ENCODE results near the gene CACNA2D3.

The CACNA2D3 gene

GRCh38 chr3:54856271-54856670 lies 733.9 kb downstream of the CACNA2D3 start:
- no peak overlapping the region for H3K18ac ChIP-seq (ENCODE audit: low read length)
- no peak for DNase-seq (ENCODE audit: low spot score)
- H3K36me3 ChIP-seq (replicated peaks in 1 of 2; ENCODE audit: control insufficient read depth in 2 of 2, insufficient read depth in 2 of 2, low read length in 2 of 2): no peaks in the 10 kb centered on the region
- no peak overlapping the region for H3K27ac ChIP-seq (replicated peaks; ENCODE audit: low read length)
- H4K8ac ChIP-seq (ENCODE audit: low read depth, low read length): no peak overlapping the region
- no peak overlapping the region for H2BK5ac ChIP-seq (ENCODE audit: low read length)
- H2BK12ac ChIP-seq (ENCODE audit: low read length): no peak overlapping the region
- H2BK15ac ChIP-seq (ENCODE audit: low read length): no peak overlapping the region
- H3K9ac ChIP-seq (ENCODE audit: low read depth, low read length, poor library complexity): no peak overlapping the region
- H3K14ac ChIP-seq (ENCODE audit: low read length): no peak overlapping the region
- WGBS, 2 donors (ENCODE audit: extremely low coverage in 2 of 2, insufficient read length in 2 of 2, insufficient replicate concordance in 1 of 2): no CpG with 5 or more reads among the region's 1 CpG
- H3K4me2 ChIP-seq (ENCODE audit: insufficient read depth, low read length, poor library complexity, severe bottlenecking): no peak overlapping the region
- H3K79me1 ChIP-seq (ENCODE audit: low read depth, low read length): no peaks in the 10 kb centered on the region
- H3K4ac ChIP-seq (ENCODE audit: low read length): no peak overlapping the region
- H3K27me3 ChIP-seq (ENCODE audit: control insufficient read depth in 3 of 3, insufficient read depth in 3 of 3, low read depth in 1 of 3, low read length in 3 of 3): no peaks in the 10 kb centered on the region
- H2AK5ac ChIP-seq (ENCODE audit: low read depth, low read length): no peak overlapping the region
- H3K9me3 ChIP-seq (replicated peaks in 1 of 2; ENCODE audit: control insufficient read depth in 2 of 2, insufficient read depth in 1 of 2, low read depth in 1 of 2, low read length in 2 of 2): no peaks in the 10 kb centered on the region
- H3K4me1 ChIP-seq (ENCODE audit: control insufficient read depth in 2 of 2, insufficient read depth in 1 of 2, low read depth in 1 of 2, low read length in 2 of 2): peaks cover 3 to 9% of the 10 kb centered on the region in 2 donors
- H2AFZ ChIP-seq (ENCODE audit: low read length): no peak overlapping the region
- no peak overlapping the region for H3K4me3 ChIP-seq (ENCODE audit: low read length in 2 of 2)
- no peak overlapping the region for H4K91ac ChIP-seq (ENCODE audit: low read depth, low read length, poor library complexity)
- H3K23ac ChIP-seq (ENCODE audit: low read depth, low read length, poor library complexity): no peak overlapping the region
- no peak overlapping the region for H2BK120ac ChIP-seq (ENCODE audit: low read depth, low read length)

GRCh38 chr3:54857343-54857742 lies 735.0 kb downstream of the CACNA2D3 start:
- H3K4me3 ChIP-seq (ENCODE audit: low read length in 2 of 2): no peak overlapping the region
- H3K9me3 ChIP-seq (replicated peaks in 1 of 2; ENCODE audit: control insufficient read depth in 2 of 2, insufficient read depth in 1 of 2, low read depth in 1 of 2, low read length in 2 of 2): no peaks in the 10 kb centered on the region
- H2BK5ac ChIP-seq (ENCODE audit: low read length): no peak overlapping the region
- H3K79me1 ChIP-seq (ENCODE audit: low read depth, low read length): no peaks in the 10 kb centered on the region
- H2AFZ ChIP-seq (ENCODE audit: low read length): no peak overlapping the region
- no peak overlapping the region for H2BK120ac ChIP-seq (ENCODE audit: low read depth, low read length)
- no peak overlapping the region for H3K23ac ChIP-seq (ENCODE audit: low read depth, low read length, poor library complexity)
- no peak overlapping the region for H3K18ac ChIP-seq (ENCODE audit: low read length)
- H2AK5ac ChIP-seq (ENCODE audit: low read depth, low read length): no peak overlapping the region
- no peak overlapping the region for H3K14ac ChIP-seq (ENCODE audit: low read length)
- no peak overlapping the region for H3K9ac ChIP-seq (ENCODE audit: low read depth, low read length, poor library complexity)
- peaks cover 3 to 9% of the 10 kb centered on the region in 2 donors for H3K4me1 ChIP-seq (ENCODE audit: control insufficient read depth in 2 of 2, insufficient read depth in 1 of 2, low read depth in 1 of 2, low read length in 2 of 2)
- no peaks in the 10 kb centered on the region for H3K36me3 ChIP-seq (replicated peaks in 1 of 2; ENCODE audit: control insufficient read depth in 2 of 2, insufficient read depth in 2 of 2, low read length in 2 of 2)
- no peak overlapping the region for H3K27ac ChIP-seq (replicated peaks; ENCODE audit: low read length)
- H4K8ac ChIP-seq (ENCODE audit: low read depth, low read length): no peak overlapping the region
- no CpG with 5 or more reads among the region's 3 CpGs for WGBS, 2 donors (ENCODE audit: extremely low coverage in 2 of 2, insufficient read length in 2 of 2, insufficient replicate concordance in 1 of 2)
- H4K91ac ChIP-seq (ENCODE audit: low read depth, low read length, poor library complexity): no peak overlapping the region
- no peak overlapping the region for H2BK15ac ChIP-seq (ENCODE audit: low read length)
- no peak for DNase-seq (ENCODE audit: low spot score)
- H2BK12ac ChIP-seq (ENCODE audit: low read length): no peak overlapping the region
- no peak overlapping the region for H3K4ac ChIP-seq (ENCODE audit: low read length)
- H3K27me3 ChIP-seq (ENCODE audit: control insufficient read depth in 3 of 3, insufficient read depth in 3 of 3, low read depth in 1 of 3, low read length in 3 of 3): no peaks in the 10 kb centered on the region
- H3K4me2 ChIP-seq (ENCODE audit: insufficient read depth, low read length, poor library complexity, severe bottlenecking): no peak overlapping the region

- no peak overlapping the region for H2BK120ac ChIP-seq (ENCODE audit: low read depth, low read length)
- H3K9me3 ChIP-seq (replicated peaks in 1 of 2; ENCODE audit: control insufficient read depth in 2 of 2, insufficient read depth in 1 of 2, low read depth in 1 of 2, low read length in 2 of 2): no peaks in the 10 kb centered on the region
- H4K8ac ChIP-seq (ENCODE audit: low read depth, low read length): no peak overlapping the region
- H3K14ac ChIP-seq (ENCODE audit: low read length): no peak overlapping the region
- H3K4me2 ChIP-seq (ENCODE audit: insufficient read depth, low read length, poor library complexity, severe bottlenecking): no peak overlapping the region
- H2BK15ac ChIP-seq (ENCODE audit: low read length): no peak overlapping the region
- no peaks in the 10 kb centered on the region for H3K27me3 ChIP-seq (ENCODE audit: control insufficient read depth in 3 of 3, insufficient read depth in 3 of 3, low read depth in 1 of 3, low read length in 3 of 3)
- no peaks in the 10 kb centered on the region for H3K79me1 ChIP-seq (ENCODE audit: low read depth, low read length)
- WGBS, 2 donors (ENCODE audit: extremely low coverage in 2 of 2, insufficient read length in 2 of 2, insufficient replicate concordance in 1 of 2): no CpG with 5 or more reads among the region's 4 CpGs
- H3K4ac ChIP-seq (ENCODE audit: low read length): no peak overlapping the region
- H3K18ac ChIP-seq (ENCODE audit: low read length): no peak overlapping the region
- no peak overlapping the region for H3K4me3 ChIP-seq (ENCODE audit: low read length in 2 of 2)
- no peak overlapping the region for H3K23ac ChIP-seq (ENCODE audit: low read depth, low read length, poor library complexity)
- no peak overlapping the region for H2AK5ac ChIP-seq (ENCODE audit: low read depth, low read length)
- DNase-seq (ENCODE audit: low spot score): no peak
- no peaks in the 10 kb centered on the region for H3K36me3 ChIP-seq (replicated peaks in 1 of 2; ENCODE audit: control insufficient read depth in 2 of 2, insufficient read depth in 2 of 2, low read length in 2 of 2)
- H3K4me1 ChIP-seq (ENCODE audit: control insufficient read depth in 2 of 2, insufficient read depth in 1 of 2, low read depth in 1 of 2, low read length in 2 of 2): peaks cover 4 to 11% of the 10 kb centered on the region in 2 donors
- no peak overlapping the region for H3K9ac ChIP-seq (ENCODE audit: low read depth, low read length, poor library complexity)
- no peak overlapping the region for H4K91ac ChIP-seq (ENCODE audit: low read depth, low read length, poor library complexity)
- H3K27ac ChIP-seq (replicated peaks; ENCODE audit: low read length): no peak overlapping the region
- no peak overlapping the region for H2AFZ ChIP-seq (ENCODE audit: low read length)
- H2BK5ac ChIP-seq (ENCODE audit: low read length): no peak overlapping the region
- H2BK12ac ChIP-seq (ENCODE audit: low read length): no peak overlapping the region
Measured at GRCh38 chr3:54858093-54858785, 735.9 kb downstream of the CACNA2D3 start.

- Histone ChIP-seq H2BK5ac (ENCODE audit: low read length) (no peak overlapping the region), H3K4me1 (ENCODE audit: control insufficient read depth in 2 of 2, insufficient read depth in 1 of 2, low read depth in 1 of 2, low read length in 2 of 2) (peaks cover 2 to 15% of the 10 kb centered on the region in 2 donors), H3K9ac (ENCODE audit: low read depth, low read length, poor library complexity) (no peak overlapping the region), H4K8ac (ENCODE audit: low read depth, low read length) (no peak overlapping the region), H3K27me3 (ENCODE audit: control insufficient read depth in 3 of 3, insufficient read depth in 3 of 3, low read depth in 1 of 3, low read length in 3 of 3) (no peaks in the 10 kb centered on the region), H2BK15ac (ENCODE audit: low read length) (no peak overlapping the region), H3K18ac (ENCODE audit: low read length) (no peak overlapping the region), H3K4ac (ENCODE audit: low read length) (no peak overlapping the region), H2BK12ac (ENCODE audit: low read length) (no peak overlapping the region), H4K91ac (ENCODE audit: low read depth, low read length, poor library complexity) (no peak overlapping the region), H2BK120ac (ENCODE audit: low read depth, low read length) (no peak overlapping the region), H3K4me3 (ENCODE audit: low read length in 2 of 2) (no peak overlapping the region), H3K27ac (replicated peaks; ENCODE audit: low read length) (no peak overlapping the region), H3K4me2 (ENCODE audit: insufficient read depth, low read length, poor library complexity, severe bottlenecking) (no peak overlapping the region), H3K9me3 (replicated peaks in 1 of 2; ENCODE audit: control insufficient read depth in 2 of 2, insufficient read depth in 1 of 2, low read depth in 1 of 2, low read length in 2 of 2) (no peaks in the 10 kb centered on the region), H3K14ac (ENCODE audit: low read length) (no peak overlapping the region), H3K79me1 (ENCODE audit: low read depth, low read length) (no peaks in the 10 kb centered on the region), H3K36me3 (replicated peaks in 1 of 2; ENCODE audit: control insufficient read depth in 2 of 2, insufficient read depth in 2 of 2, low read length in 2 of 2) (no peaks in the 10 kb centered on the region), H2AK5ac (ENCODE audit: low read depth, low read length) (no peak overlapping the region), H2AFZ (ENCODE audit: low read length) (no peak overlapping the region), H3K23ac (ENCODE audit: low read depth, low read length, poor library complexity) (no peak overlapping the region)
- no peak for DNase-seq (ENCODE audit: low spot score)
- no CpG with 5 or more reads among the region's 3 CpGs for WGBS, 2 donors (ENCODE audit: extremely low coverage in 2 of 2, insufficient read length in 2 of 2, insufficient replicate concordance in 1 of 2)
Measured at GRCh38 chr3:54859184-54859583, 736.8 kb downstream of the CACNA2D3 start.

All from neuronal stem cell (in vitro differentiated cells).